Endodermal cell (in vitro differentiated cells): ENCODE data around the gene KCTD21. TPM values are rescaled to one million over a fixed set of nuclear protein-coding genes. Genes with fewer than 3 reads are reported as not detected.

Experiments used
- DNase-seq: peaks from one replicate; pipeline ENCODE4 v3.0.0-alpha.2; 2017
- H3K27ac ChIP-seq: 2 replicates; pipeline ENCODE4 v1.5.1; 2013; ENCODE audit warnings: mild to moderate bottlenecking, low read depth, low read length, moderate library complexity
- H3K27me3 ChIP-seq: 2 replicates; pipeline ENCODE4 v1.6.1; 2013; ENCODE audit warnings: mild to moderate bottlenecking, low read length, moderate library complexity; ENCODE audit not compliant: insufficient read depth, control insufficient read depth, poor library complexity, severe bottlenecking
- H3K36me3 ChIP-seq: 2 replicates; pipeline ENCODE4 v1.7.0; 2013; ENCODE audit warnings: mild to moderate bottlenecking, low read length, moderate library complexity; ENCODE audit not compliant: control insufficient read depth, insufficient read depth
- H3K4me1 ChIP-seq: one replicate; pipeline ENCODE4 v1.7.0; 2013; ENCODE audit warnings: low read length; ENCODE audit not compliant: control insufficient read depth, insufficient read depth
- H3K4me3 ChIP-seq: 2 replicates; pipeline ENCODE4 v1.5.1; 2013; ENCODE audit warnings: mild to moderate bottlenecking, low read length, moderate library complexity
- H3K9ac ChIP-seq: 2 replicates; pipeline ENCODE4 v1.6.1; 2013; ENCODE audit warnings: mild to moderate bottlenecking, low read length, moderate library complexity; ENCODE audit not compliant: poor library complexity, severe bottlenecking; ENCODE audit errors: extremely low read depth
- H3K9me3 ChIP-seq: 2 replicates; pipeline ENCODE4 v1.6.1; 2013; ENCODE audit warnings: mild to moderate bottlenecking, low read length, moderate library complexity; ENCODE audit not compliant: control insufficient read depth
- H3K27ac Mint-ChIP-seq: 2 replicates; pipeline ENCODE4 v1.8.0; 2020; ENCODE audit warnings: mixed read lengths
- H3K27me3 Mint-ChIP-seq: 2 replicates; pipeline ENCODE4 v1.8.0; 2021; ENCODE audit warnings: mild to moderate bottlenecking, mixed read lengths; ENCODE audit not compliant: insufficient read depth
- H3K36me3 Mint-ChIP-seq: 2 replicates; pipeline ENCODE4 v1.8.0; 2020; ENCODE audit warnings: low read depth, mixed read lengths
- H3K4me1 Mint-ChIP-seq: 2 replicates; pipeline ENCODE4 v1.8.0; 2020; ENCODE audit warnings: mixed read lengths
- H3K4me3 Mint-ChIP-seq: 2 replicates; pipeline ENCODE4 v1.8.0; 2020; ENCODE audit warnings: mild to moderate bottlenecking, moderate library complexity, mixed read lengths
- H3K9me3 Mint-ChIP-seq: 2 replicates; pipeline ENCODE4 v1.8.0; 2020; ENCODE audit warnings: mild to moderate bottlenecking, mixed read lengths
- CTCF ChIP-seq: fragments of 200-600 bp; sonication (generic); conservative IDR thresholded peaks from 2 replicates; pipeline ENCODE4 v1.5.0; 2021; ENCODE audit warnings: antibody characterized with exemption, mild to moderate bottlenecking
- WGBS, 2 experiments: methylation state at CpG; one replicate each; pipeline versions ENCODE4 v1.1.5 to v1.1.7; 2013; ENCODE audit warnings: missing lambda C conversion rate in 2 of 2, mixed read lengths in 1 of 2; ENCODE audit not compliant: insufficient coverage in 1 of 2, insufficient read length in 1 of 2; 5-methylcytosine and 5-hydroxymethylcytosine counted together
- total RNA-seq, 2 donors: library from RNA; stranded (reverse); fragmentation: NEBNext Ultra II Directional in 1 of 2; extraction: Animal tissue kit (Norgen Biotek cat#: 25700) in 1 of 2; gene quantifications; 2 replicates in 1 of 2; 3 replicates in 1 of 2; pipeline ENCODE4 v1.2.1, GENCODE V29; 2021

Gene KCTD21
- total RNA-seq, 2 donors from 2014 or later = 4.1 to 4.6 TPM

- WGBS, 2 experiments = 95 to 96% methylated on average over 9 to 11 of the region's 11 CpGs
- peaks cover 8% of the 10 kb centered on the region for H3K4me1 Mint-ChIP-seq
- peaks cover 58% of the 10 kb centered on the region for H3K36me3 Mint-ChIP-seq
- Histone ChIP-seq H3K36me3 (peaks cover 55% of the 10 kb centered on the region), H3K4me3 (no peak overlapping the region), H3K9ac (no peak overlapping the region), H3K9me3 (no peaks in the 10 kb centered on the region), H3K4me1 (peaks cover 9% of the 10 kb centered on the region), H3K27me3 (no peaks in the 10 kb centered on the region), H3K27ac (no peak overlapping the region)
- no peaks in the 10 kb centered on the region for H3K27me3 Mint-ChIP-seq
- no peak for DNase-seq
- no peak for TF ChIP-seq CTCF
- H3K9me3 Mint-ChIP-seq = no peaks in the 10 kb centered on the region
- H3K4me3 Mint-ChIP-seq = no peak overlapping the region
- H3K27ac Mint-ChIP-seq = no peak overlapping the region
Measured at GRCh38 chr11:78212586-78213371, 24.4 kb upstream of the KCTD21 start.

- Histone ChIP-seq H3K4me3 (no peak overlapping the region), H3K9me3 (no peaks in the 10 kb centered on the region), H3K27ac (no peak overlapping the region), H3K4me1 (peaks cover 20% of the 10 kb centered on the region), H3K36me3 (peaks cover 43% of the 10 kb centered on the region), H3K27me3 (no peaks in the 10 kb centered on the region), H3K9ac (no peak overlapping the region)
- TF ChIP-seq CTCF = no peak
- Mint-ChIP-seq H3K27ac (no peak overlapping the region), H3K9me3 (no peaks in the 10 kb centered on the region), H3K4me3 (no peak overlapping the region), H3K36me3 (peaks cover 48% of the 10 kb centered on the region), H3K27me3 (no peaks in the 10 kb centered on the region), H3K4me1 (peaks cover 14% of the 10 kb centered on the region)
- no peak for DNase-seq
- 94 to 96% methylated on average over 3 to 5 of the region's 5 CpGs for WGBS, 2 experiments
Measured at GRCh38 chr11:78211565-78211964, 23.1 kb upstream of the KCTD21 start.

GRCh38 chr11:78210000-78210608 lies 21.7 kb upstream of the KCTD21 start:
- H3K9me3 Mint-ChIP-seq = no peaks in the 10 kb centered on the region
- peaks cover 18% of the 10 kb centered on the region for H3K4me1 Mint-ChIP-seq
- no peak overlapping the region for H3K27ac ChIP-seq
- TF ChIP-seq CTCF = no peak
- H3K9ac ChIP-seq = no peak overlapping the region
- H3K9me3 ChIP-seq = no peaks in the 10 kb centered on the region
- H3K4me3 Mint-ChIP-seq = no peak overlapping the region
- DNase-seq = no peak
- H3K4me1 ChIP-seq = peaks cover 20% of the 10 kb centered on the region
- no peaks in the 10 kb centered on the region for H3K27me3 Mint-ChIP-seq
- H3K36me3 Mint-ChIP-seq = peaks cover 37% of the 10 kb centered on the region
- 93 to 99% methylated on average over 28 to 31 of the region's 31 CpGs for WGBS, 2 experiments
- H3K27me3 ChIP-seq = no peaks in the 10 kb centered on the region
- H3K36me3 ChIP-seq = peaks cover 37% of the 10 kb centered on the region
- peak overlapping the region; percentile 21 for H3K27ac Mint-ChIP-seq
- no peak overlapping the region for H3K4me3 ChIP-seq
